H1 (cell line): ENCODE data around the gene PDCD5. TPM values are rescaled to one million over a fixed set of nuclear protein-coding genes. Genes with fewer than 3 reads are reported as not detected.
A peak's percentile ranks its signal among the peaks of the same experiment; 100 is the strongest.

ENCODE experiments used
- ASH2L ChIP-seq: fragments of 200-600, 300-600 bp; sonication (generic); IDR thresholded peaks from one replicate; pipeline ENCODE4 v1.7.1; 2017; ENCODE audit warnings: low read length
- BACH1 ChIP-seq: IDR thresholded peaks from 2 replicates; pipeline ENCODE4 v1.6.1; 2012; ENCODE audit warnings: low read length, improper control_type of control experiment
- CBX8 ChIP-seq: fragments of 300-800, 300-1000 bp; sonication (generic); IDR thresholded peaks from 2 replicates; pipeline ENCODE4 v1.7.1; 2016; ENCODE audit warnings: low read depth, low read length, borderline replicate concordance
- CREB1 ChIP-seq: IDR thresholded peaks from 2 replicates; pipeline ENCODE4 v1.6.1; 2012; ENCODE audit warnings: inconsistent platforms
- CTBP2 ChIP-seq: IDR thresholded peaks from 2 replicates; pipeline ENCODE4 v1.7.0; 2011; ENCODE audit warnings: borderline replicate concordance, mild to moderate bottlenecking, moderate library complexity, mixed read lengths, low read length; ENCODE audit not compliant: insufficient read depth, insufficient read length
- CTCF ChIP-seq, 3 experiments: IDR thresholded peaks; 1 replicate in 2 of 3; 2 replicates in 1 of 3; pipeline versions ENCODE4 v1.5.1 to v1.6.1; 2011; ENCODE audit warnings: low read length in 3 of 3, mild to moderate bottlenecking in 3 of 3, inconsistent platforms in 2 of 3, low read depth in 1 of 3, moderate library complexity in 1 of 3; ENCODE audit not compliant: insufficient read depth in 1 of 3; ENCODE audit errors: control extremely low read depth in 1 of 3
- E2F6 ChIP-seq: IDR thresholded peaks from 2 replicates; pipeline ENCODE4 v1.6.1; 2012; ENCODE audit warnings: inconsistent platforms
- EZH2 ChIP-seq: fragments of 200-600 bp; sonication (generic); IDR thresholded peaks from 2 replicates; pipeline ENCODE4 v1.7.1; 2012; ENCODE audit warnings: low read depth, mild to moderate bottlenecking, moderate library complexity, low read length, inconsistent platforms; ENCODE audit not compliant: severe bottlenecking
- GABPA ChIP-seq: IDR thresholded peaks from 2 replicates; pipeline ENCODE4 v1.6.1; 2011; ENCODE audit warnings: mild to moderate bottlenecking, low read length, moderate library complexity, borderline replicate concordance; ENCODE audit not compliant: insufficient read depth
- HDAC6 ChIP-seq: IDR thresholded peaks from one replicate; pipeline ENCODE4 v1.7.1; 2012; ENCODE audit warnings: low read depth, mild to moderate bottlenecking, inconsistent platforms, low read length, moderate library complexity
- MAX ChIP-seq: IDR thresholded peaks from 2 replicates; pipeline ENCODE4 v1.6.1; 2012; ENCODE audit warnings: inconsistent platforms
- NRF1 ChIP-seq: IDR thresholded peaks from 2 replicates; pipeline ENCODE4 v1.6.1; 2011; ENCODE audit warnings: mild to moderate bottlenecking, low read depth, low read length, improper control_type of control experiment
- POLR2A ChIP-seq, 2 experiments: IDR thresholded peaks; 1 replicate in 1 of 2; 2 replicates in 1 of 2; pipeline ENCODE4 v1.6.1; 2011; ENCODE audit warnings: low read depth in 2 of 2, low read length in 2 of 2, mild to moderate bottlenecking in 2 of 2; ENCODE audit errors: control extremely low read depth in 1 of 2
- POLR2AphosphoS5 ChIP-seq: IDR thresholded peaks from 2 replicates; pipeline ENCODE4 v1.6.1; 2011; ENCODE audit warnings: low read depth, low read length
- SIN3A ChIP-seq, 2 experiments: IDR thresholded peaks in 1 of 2; conservative IDR thresholded peaks in 1 of 2; 2 replicates each; pipeline ENCODE4 v1.6.1; 2011 to 2012; ENCODE audit warnings: low read length in 2 of 2, improper control_type of control experiment in 1 of 2, low read depth in 1 of 2, mild to moderate bottlenecking in 1 of 2
- SIX5 ChIP-seq: IDR thresholded peaks from 2 replicates; pipeline ENCODE4 v1.6.1; 2011; ENCODE audit warnings: mild to moderate bottlenecking, low read depth, low read length
- SRF ChIP-seq: IDR thresholded peaks from 2 replicates; pipeline ENCODE4 v1.6.1; 2011; ENCODE audit warnings: mild to moderate bottlenecking, low read depth, low read length, moderate library complexity
- TAF1 ChIP-seq: IDR thresholded peaks from 2 replicates; pipeline ENCODE4 v1.6.1; 2011; ENCODE audit warnings: mild to moderate bottlenecking, low read depth, low read length
- TBP ChIP-seq: IDR thresholded peaks from 2 replicates; pipeline ENCODE4 v1.6.1; 2011; ENCODE audit warnings: low read depth, low read length, improper control_type of control experiment
- YY1 ChIP-seq: IDR thresholded peaks from 2 replicates; pipeline ENCODE4 v1.6.1; 2011; ENCODE audit warnings: low read depth, mild to moderate bottlenecking, low read length
- polyA plus RNA-seq, 7 experiments: library from polyadenylated mRNA; depleted of rRNA in 3 of 7; stranded (reverse) in 5 of 7; unstranded in 2 of 7; fragments of >200 nt in 5 of 7; fragments of 200-250 nt in 2 of 7; gene quantifications; 1 replicate in 5 of 7; 2 replicates in 1 of 7; 4 replicates in 1 of 7; pipeline versions ENCODE4 v1.2.1 to v1.2.3, GENCODE V29; 2011 to 2013; ENCODE audit warnings: missing spikeins in 2 of 7, mixed read lengths in 2 of 7
- total RNA-seq: library from RNA; stranded (reverse); fragmentation: NEBNext Ultra II Directional; extraction: Animal tissue kit (Norgen Biotek cat#: 25700); gene quantifications from 2 replicates; pipeline ENCODE4 v1.2.1, GENCODE V29; 2021

The PDCD5 gene
- total and polyA plus RNA-seq, 2 of the 8 experiments (the other 6 are each of a cell fraction or from before 2014, with no cell fraction given) = 43.2 to 98.8 TPM

- no peak for TF ChIP-seq EZH2
- no peak for TF ChIP-seq SIX5
- TF ChIP-seq TAF1 = peak; percentile 85
- TF ChIP-seq NRF1 = peak; percentile 75
- peak; percentile 87 for TF ChIP-seq MAX
- TF ChIP-seq CTCF (IDR thresholded peaks at IDR 0.05; ENCODE audit: control extremely low read depth in 1 of 3, insufficient read depth in 1 of 3, low read depth in 1 of 3, low read length in 3 of 3) = no peak
- peak; percentile 81 for TF ChIP-seq YY1
- TF ChIP-seq GABPA = no peak
- TF ChIP-seq POLR2A (IDR thresholded peaks at IDR 0.05; ENCODE audit: control extremely low read depth in 1 of 2, low read depth in 2 of 2, low read length in 2 of 2) = peak; percentile 71 to 87
- TF ChIP-seq CREB1 = 0 out of 2 replicates have a peak, but pooled peaks have one; percentile 27
- peak; percentile 35 for TF ChIP-seq E2F6
- TF ChIP-seq CTBP2 = no peak
- peak; percentile 71 for TF ChIP-seq ASH2L
- TF ChIP-seq SRF = peak; percentile 95
- TF ChIP-seq TBP = peak; percentile 66; the same call in 1 of the 2 replicates
- 0 out of 4 replicates have a peak, but pooled peaks of 1 of the 2 experiments have one; percentile 8 for TF ChIP-seq SIN3A (conservative IDR thresholded peaks at IDR 0.05 in 1 of 2, IDR thresholded peaks at IDR 0.05 in 1 of 2; ENCODE audit: low read depth in 1 of 2, low read length in 2 of 2)
- peak; percentile 88 for TF ChIP-seq POLR2AphosphoS5
- TF ChIP-seq BACH1 = peak; percentile 77
- TF ChIP-seq CBX8 = no peak
- TF ChIP-seq HDAC6 = no peak
These were observed at the start of gene PDCD5 (continued) for GRCh38 chr19:32580901-32581704.
